HG03025 (cell line): Measurements from ENCODE around the gene CFLAR.
"Not testable (repeated sequence)": the region's sequence is repeated elsewhere in the genome, so short reads cannot be mapped to it uniquely, and the experiment has no call there.

Source experiments
- ATAC-seq: cut with Tn5 transposase; IDR thresholded peaks from one replicate; pipeline ENCODE4 v1.9.1; 2021; ENCODE audit warnings: mild to moderate bottlenecking, moderate library complexity; ENCODE audit not compliant: unreplicated experiment, low FRiP score

CFLAR gene

DNA sequence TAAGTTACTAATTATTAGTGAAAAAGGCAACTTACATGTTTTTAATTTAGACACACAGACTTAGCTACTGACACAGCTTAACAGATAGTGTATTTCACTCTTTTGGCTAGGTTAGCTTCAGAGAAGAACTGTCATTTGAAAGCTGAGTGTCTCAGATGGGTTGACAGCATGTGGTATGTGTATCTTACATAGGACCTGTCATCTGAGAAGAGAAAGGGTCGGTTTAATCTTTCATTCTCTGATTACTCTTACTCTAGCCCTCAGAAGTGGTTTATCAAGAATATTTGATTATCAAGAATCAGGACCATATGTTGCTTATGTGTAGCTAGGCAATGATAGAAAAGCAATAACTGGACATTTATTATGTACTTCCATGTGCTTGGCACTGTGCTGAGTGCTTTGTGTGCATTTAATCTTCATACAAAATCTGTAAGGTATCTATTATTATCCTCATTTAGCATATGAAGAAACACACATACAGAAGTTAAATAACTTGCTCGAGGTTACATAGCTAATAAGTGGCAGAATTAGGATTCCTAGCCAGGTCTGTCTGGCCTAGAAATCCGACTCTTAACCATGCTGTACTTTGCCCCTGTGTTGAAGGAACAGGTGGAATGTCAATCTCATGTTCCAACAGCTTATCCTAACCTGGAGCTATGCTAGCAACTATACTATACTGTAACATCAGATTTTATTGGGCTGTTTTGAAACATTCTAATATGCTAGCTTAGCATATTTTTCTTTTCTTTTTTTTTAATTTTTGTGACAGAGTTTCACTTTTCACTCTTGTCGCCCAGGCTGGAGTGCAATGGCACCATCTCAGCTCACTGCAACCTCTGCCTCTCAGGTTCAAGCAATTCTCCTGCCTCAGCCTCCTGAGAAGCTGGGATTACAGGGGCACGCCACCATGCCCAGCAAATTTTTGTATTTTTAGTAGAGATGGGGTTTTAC is 28.4 kb downstream of the CFLAR start:
- no peak for ATAC-seq

GRCh38 chr2:201148434-201148990 is 32.5 kb downstream of the CFLAR start:
- ATAC-seq = no peak

- no peak for ATAC-seq
These were observed 33.3 kb downstream of the CFLAR start for GRCh38 chr2:201149064-201149820.

GRCh38 chr2:201149821-201150165 is 33.8 kb downstream of the CFLAR start:
- ATAC-seq = not testable (repeated sequence)

DNA sequence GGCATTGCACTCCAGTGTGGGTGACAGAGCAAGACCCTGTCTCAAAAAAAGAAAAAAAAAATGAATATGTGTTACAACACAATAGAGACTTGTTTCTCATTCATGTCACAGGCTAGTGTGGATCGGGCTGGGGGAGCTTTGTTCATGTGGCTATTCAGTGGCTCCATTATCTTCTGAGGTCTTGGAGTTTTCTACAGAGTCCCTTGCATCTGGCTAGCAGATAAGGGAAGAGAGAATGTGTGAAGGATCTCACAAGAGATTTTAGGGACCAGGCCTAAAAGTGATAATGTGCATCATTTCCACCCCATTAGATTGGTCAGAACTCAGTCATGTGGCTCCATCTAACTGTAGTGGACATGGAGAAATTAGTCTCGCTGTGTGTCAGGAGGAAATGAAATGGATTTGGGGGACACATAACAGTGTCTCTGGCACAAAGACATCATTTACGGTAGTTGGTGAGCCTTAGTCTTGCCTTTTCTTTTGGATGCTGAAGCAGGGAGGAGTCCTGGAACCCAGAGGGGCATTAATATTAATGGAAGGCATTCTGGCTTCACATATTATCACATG is 34.6 kb downstream of the CFLAR start:
- ATAC-seq = no peak

GRCh38 chr2:201151127-201151981 is 35.4 kb downstream of the CFLAR start:
- peak; percentile 49 for ATAC-seq

DNA sequence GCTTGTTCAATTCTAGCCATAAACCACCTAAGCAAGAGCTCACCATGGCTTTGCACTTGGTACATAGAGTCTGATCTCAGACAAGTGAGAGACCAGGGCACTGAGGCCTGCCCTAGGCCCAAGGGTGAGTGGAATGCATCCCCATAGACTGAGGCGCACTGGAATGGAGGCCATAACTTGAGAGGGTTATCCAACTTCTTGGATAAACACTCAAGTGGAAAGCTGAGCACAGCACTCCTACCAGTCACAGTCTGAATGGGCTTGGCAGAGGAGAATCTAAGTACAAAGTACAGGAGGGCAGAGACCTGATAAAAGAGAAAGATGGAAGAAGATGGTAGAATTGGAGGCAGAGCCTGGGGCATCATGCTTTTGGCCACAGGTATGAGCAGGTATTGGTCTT is 36.6 kb downstream of the CFLAR start:
- ATAC-seq = no peak

DNA sequence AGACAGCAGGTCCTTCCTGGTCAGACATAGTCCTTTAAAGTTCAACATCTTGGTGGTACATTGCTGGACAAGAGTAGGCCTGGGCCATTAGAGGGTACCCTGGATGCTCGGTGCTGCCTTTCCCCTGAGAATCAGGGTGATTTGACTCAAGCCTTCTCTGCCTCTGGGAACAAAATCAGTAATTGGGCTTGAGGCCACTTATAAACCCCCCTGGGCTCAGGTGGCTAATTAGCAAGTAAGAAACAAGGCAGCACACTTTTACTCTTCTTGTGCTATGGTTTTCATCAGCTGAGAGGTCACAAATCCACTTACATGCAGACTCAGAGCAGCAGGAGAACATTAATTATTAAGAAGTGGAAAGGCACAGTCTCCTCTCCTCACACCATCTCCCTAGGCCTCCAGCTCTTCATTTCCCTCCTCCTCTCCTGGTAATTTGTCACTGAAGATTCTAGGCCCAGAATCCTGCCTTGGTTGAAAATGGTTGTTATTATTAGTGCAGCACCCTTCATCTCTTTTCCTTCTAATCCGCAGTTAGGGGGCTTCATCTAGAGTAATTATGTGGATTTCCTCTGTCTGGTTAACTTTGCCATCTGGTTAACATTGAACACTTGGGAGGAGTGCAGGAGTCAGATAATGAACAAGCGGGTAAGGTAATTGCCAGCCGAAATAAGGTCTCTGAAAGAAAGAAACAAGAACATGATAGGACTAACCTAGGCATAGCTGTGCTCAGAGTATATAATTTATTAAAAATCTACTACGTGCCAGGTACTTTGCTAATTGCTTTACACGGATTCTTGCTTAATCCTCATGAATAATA is 37.2 kb downstream of the CFLAR start:
- no peak for ATAC-seq

DNA sequence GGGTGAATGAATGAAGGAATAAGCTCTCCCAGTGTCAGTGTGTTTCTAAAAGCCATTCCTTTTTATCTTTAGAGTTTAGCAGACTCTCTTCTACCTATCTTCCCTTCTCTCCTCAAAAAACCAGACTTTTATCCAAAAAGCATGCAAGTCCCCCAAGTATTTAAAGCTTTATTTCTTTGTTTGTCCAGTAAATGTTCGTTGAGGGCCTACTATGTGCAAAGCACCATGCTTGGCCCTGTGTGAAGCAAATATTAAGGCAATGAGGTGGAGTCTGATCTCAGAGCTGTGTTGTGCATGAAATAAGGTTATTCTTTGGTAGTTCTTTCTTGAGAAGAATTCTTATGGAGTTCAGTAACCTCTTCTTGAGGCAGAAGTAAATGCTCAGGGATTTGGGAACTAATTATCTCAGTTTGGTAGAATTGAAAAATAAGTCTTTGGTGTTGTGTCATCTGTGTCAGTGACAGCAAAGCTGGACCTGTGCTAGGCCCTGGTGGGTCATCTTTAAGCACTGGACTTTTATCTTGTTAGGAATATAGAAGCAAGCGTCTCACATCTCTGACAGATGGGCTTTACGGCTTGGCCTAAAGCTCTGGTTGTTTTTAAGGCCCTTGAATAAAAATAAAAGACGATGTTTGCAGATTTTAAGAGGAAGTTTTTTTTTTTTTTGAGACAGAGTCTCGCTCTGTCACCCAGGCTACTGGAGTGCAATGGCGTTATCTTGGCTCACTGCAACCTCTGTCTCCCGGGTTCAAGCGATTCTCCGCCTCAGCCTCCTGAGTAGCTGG is 38.8 kb downstream of the CFLAR start:
- no peak for ATAC-seq

- no peak for ATAC-seq
These were observed 40.1 kb downstream of the CFLAR start for GRCh38 chr2:201156036-201156435.

- no peak for ATAC-seq
These were observed 40.7 kb downstream of the CFLAR start for GRCh38 chr2:201156640-201157039.

DNA sequence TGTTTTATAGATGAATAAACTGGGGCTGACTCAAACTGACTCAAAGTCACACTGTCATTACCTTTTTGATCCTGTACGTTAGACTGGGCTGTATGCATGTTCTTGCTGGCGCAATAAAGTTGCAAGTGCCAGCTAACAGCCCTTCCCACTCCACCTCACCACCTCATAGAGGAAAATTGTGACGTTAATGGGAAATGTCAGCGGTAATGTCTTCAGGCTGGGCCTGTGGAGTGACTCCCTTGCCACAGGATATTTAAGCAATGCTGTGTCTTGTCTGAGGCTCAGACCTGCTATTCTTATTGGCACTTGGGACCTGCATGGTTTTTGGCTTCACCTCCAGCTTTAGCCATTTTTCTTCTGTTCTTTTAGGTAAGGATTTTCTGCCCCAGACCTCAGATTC is 41.7 kb downstream of the CFLAR start:
- ATAC-seq = peak; percentile 6

- ATAC-seq = peak; percentile 80
These were observed 42.4 kb downstream of the CFLAR start for GRCh38 chr2:201158111-201158929.

DNA sequence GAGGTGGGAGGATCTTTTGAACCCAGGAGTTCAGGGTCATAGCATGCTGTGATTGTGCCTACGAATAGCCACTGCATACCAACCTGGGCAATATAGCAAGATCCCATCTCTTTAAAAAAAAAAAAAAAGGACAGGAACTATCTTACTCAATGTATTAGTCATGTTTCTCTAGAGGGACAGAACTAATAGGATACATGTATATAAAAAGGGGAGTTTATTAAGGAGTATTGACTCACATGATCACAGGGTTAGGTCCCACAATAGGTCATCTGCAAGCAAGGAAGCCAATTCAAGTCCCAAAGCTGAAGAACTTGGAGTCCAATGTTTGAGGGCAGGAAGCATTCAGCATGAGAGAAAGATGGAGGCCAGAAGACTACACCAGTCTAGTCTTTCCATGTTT is 48.2 kb downstream of the CFLAR start:
- no peak for ATAC-seq

DNA sequence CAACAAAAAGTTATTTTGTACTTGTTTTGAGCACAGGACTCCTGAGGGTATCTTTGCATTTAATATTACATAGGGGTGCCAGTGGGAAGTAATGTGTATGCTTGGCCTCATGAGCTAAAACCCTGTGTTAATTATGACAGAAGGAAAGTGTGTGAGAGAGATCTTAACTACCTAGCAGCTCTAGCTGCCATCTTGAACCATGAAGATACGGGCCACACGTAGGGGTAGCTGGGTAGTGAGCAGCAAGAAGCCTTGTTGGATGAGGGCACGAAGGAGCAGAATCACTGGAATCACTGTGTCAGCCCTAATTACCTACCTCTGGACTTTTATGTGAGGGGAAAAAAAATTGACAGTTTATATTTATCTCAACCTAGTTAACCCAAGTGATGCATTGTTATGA is 51.6 kb downstream of the CFLAR start:
- ATAC-seq = no peak

GRCh38 chr2:201168496-201168895 is 52.5 kb downstream of the CFLAR start:
- not testable (repeated sequence) for ATAC-seq

- no peak for ATAC-seq
These were observed 55.4 kb downstream of the CFLAR start for GRCh38 chr2:201171259-201171814.
